GM10266 (cell line): ENCODE results near the gene LZTS2.
A peak's percentile ranks its signal among the peaks of the same experiment; 100 is the strongest.

Experiments
- DNase-seq: peaks from one replicate; pipeline ENCODE4 v3.0.0; 2012; ENCODE audit errors: extremely low spot score
- CTCF ChIP-seq: IDR thresholded peaks from 2 replicates; pipeline ENCODE4 v1.5.1; 2012; ENCODE audit warnings: mild to moderate bottlenecking, low read depth; ENCODE audit not compliant: control insufficient read depth, insufficient read depth; ENCODE audit errors: missing control alignments

Gene LZTS2

GRCh38 chr10:100984672-100985177, 14.9 kb upstream of the LZTS2 start:
- TF ChIP-seq CTCF = no peak
- no peak for DNase-seq

GRCh38 chr10:100985336-100985735, 14.3 kb upstream of the LZTS2 start:
- no peak for DNase-seq
- TF ChIP-seq CTCF = no peak

GRCh38 chr10:100986623-100986951, 13.0 kb upstream of the LZTS2 start:
- no peak for DNase-seq
- no peak for TF ChIP-seq CTCF

- no peak for TF ChIP-seq CTCF
- peak; percentile 90 for DNase-seq
Observed at GRCh38 chr10:100986952-100987684, 12.5 kb upstream of the LZTS2 start, which contains the start of the genes MRPL43 and TWNK. Gene MRPL43, minus strand, starts transcription at chr10:100987497. Its CDS starts 54 bp downstream, at chr10:100987443. Gene TWNK, plus strand, starts transcription at chr10:100987543. Its CDS starts 668 bp downstream, at chr10:100988211.

GRCh38 chr10:100987685-100988049, 11.9 kb upstream of the LZTS2 start:
- DNase-seq = no peak
- no peak for TF ChIP-seq CTCF

GRCh38 chr10:100988166-100988565, 11.4 kb upstream of the LZTS2 start:
- TF ChIP-seq CTCF = no peak
- no peak for DNase-seq

- TF ChIP-seq CTCF = no peak
- no peak for DNase-seq
Observed at GRCh38 chr10:100989088-100989487, 10.5 kb upstream of the LZTS2 start.
